GM10847 (cell line): ENCODE measurements around the gene CACNA2D2.

Source experiments
- POLR2A ChIP-seq: IDR thresholded peaks from 2 replicates; pipeline ENCODE4 v1.6.1; 2011; ENCODE audit not compliant: insufficient read length; ENCODE audit errors: extremely low read depth

CACNA2D2 gene

GRCh38 chr3:50370594-50370993, 132.8 kb downstream of the CACNA2D2 start:
- TF ChIP-seq POLR2A: no peak

- no peak for TF ChIP-seq POLR2A
Measured at GRCh38 chr3:50369012-50369670, 134.3 kb downstream of the CACNA2D2 start.

DNA sequence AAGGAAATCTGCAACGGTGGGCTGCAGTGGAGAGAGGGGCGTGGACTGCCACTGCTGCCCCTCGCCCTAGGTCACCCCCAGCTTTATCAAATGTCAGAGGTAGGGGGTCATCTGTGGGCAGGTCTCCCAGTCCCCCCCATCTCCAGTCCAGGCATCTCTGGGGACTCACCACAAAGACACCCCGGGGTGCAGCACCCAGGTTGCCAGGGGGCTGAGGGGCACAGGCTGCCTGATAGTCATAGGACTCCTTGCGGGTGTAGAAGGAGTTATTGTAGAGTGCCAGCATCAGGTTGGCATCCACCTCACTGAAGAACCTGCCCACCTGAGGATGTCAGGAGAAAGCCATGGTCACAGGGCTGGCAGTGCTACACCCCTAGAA, 137.6 kb downstream of the CACNA2D2 start:
- TF ChIP-seq POLR2A: no peak

GRCh38 chr3:50365080-50365841, 138.2 kb downstream of the CACNA2D2 start:
- TF ChIP-seq POLR2A: no peak

GRCh38 chr3:50364573-50365079, 138.8 kb downstream of the CACNA2D2 start:
- no peak for TF ChIP-seq POLR2A

DNA sequence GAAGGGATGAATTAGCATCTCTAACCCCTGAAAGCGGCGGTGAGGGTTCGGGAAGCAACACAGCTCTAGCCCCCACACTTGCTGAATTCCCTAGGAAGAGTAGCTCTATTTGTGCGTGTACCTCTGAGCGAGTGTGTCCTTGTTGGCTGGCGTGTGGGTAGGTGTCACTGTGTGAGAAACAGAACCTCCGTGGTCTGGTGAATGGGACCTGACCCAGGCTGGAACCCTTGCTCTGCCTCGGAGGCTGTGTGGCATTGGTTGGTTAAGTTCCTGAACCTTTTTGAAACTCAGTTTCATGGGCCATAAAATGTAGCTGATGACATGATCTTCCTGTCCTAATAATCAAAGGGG, 143.7 kb downstream of the CACNA2D2 start:
- TF ChIP-seq POLR2A: no peak

- peak; percentile 54 for TF ChIP-seq POLR2A
Measured at GRCh38 chr3:50358911-50359759, 144.3 kb downstream of the CACNA2D2 start, which contains the start of gene TMEM115. TMEM115 (minus strand) TSS chr3:50359521; CDS start chr3:50359063, 458 bp downstream.

- TF ChIP-seq POLR2A: no peak
Measured at GRCh38 chr3:50358355-50358910, 145.0 kb downstream of the CACNA2D2 start.

- no peak for TF ChIP-seq POLR2A
Measured at GRCh38 chr3:50357481-50357880, 146.0 kb downstream of the CACNA2D2 start.

DNA sequence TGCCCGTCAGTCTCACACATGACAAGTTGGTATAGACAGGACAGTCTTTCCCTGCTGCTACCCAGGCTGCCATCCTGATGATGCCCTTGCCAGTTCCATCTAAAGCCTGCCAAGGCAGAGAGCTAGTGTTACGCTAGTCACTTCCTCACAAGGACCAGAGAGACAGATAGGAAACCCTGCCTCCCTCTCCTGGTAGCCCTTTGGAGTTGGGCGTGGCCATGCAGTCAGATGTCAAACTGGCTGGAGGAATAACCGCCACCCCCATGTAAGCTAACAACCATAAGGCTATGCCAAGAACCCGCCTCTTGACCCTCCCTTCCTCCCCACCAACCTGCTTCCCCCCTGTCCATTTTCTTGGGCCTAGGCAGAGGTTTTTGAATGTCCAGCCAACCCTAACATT, 146.9 kb downstream of the CACNA2D2 start:
- TF ChIP-seq POLR2A: no peak

DNA sequence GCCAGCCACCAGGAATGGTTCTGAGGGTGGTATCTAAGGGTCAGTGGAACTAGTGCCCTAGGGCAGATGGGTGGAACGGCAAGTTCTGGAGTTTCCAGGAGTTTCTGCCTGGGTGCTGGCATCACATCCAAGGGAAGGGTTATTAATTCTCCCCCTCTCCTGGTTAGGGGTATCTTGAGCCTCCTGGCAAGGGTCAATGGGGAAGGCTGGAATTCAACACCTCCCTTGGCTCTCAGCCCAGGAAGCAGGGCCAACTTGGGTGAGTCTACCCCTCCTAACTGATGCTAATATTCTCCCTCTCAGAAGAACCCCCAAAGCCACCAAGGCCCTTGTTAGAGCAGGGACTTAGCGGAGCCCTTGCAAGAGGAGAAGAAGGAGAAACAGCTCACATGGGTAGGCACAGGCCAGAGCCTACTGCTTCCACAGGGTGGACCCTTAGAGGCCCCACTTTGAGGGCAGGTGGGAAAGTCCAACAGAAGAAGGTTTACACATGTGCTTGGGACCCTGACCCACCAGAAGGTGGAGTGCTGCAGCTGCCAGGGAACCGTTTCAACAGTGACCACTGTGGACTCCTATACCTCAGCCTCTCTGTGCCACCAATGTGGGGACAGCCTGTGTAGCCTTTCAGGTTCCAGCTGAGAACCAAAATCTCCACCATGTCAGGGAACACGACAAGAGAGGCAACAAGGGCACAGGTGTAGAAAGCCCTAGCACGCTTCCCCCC, 147.4 kb downstream of the CACNA2D2 start:
- no peak for TF ChIP-seq POLR2A

GRCh38 chr3:50354850-50355249, 148.6 kb downstream of the CACNA2D2 start:
- no peak for TF ChIP-seq POLR2A

DNA sequence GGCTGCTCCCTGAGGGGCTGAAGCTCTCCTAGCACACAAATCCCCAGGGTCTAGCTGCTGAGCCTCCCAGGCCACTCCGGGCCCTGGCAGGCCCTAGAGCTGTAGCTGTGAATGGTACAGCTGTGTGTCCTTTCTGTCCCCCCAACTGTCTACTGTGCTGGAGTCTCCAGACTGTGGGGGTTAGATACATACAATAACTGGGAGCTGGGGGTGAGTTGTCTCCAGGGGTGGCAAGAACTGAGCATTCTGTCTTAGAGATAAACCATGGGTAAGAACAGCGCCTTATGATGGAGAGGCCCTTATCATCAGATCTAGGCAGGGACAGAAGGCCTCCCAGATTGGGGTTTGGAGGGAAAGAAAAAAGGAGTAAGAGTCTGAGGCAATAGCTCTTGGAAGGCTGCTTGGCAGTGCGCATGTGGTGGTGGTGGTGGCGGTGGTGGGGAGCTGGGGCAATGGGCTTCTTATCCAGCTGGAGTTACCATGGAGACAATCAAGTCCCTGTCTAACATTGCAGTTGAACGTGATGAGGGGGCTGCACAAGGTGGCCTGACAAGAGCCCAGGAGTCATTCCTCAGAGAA, 149.2 kb downstream of the CACNA2D2 start:
- TF ChIP-seq POLR2A: no peak
